HEK293 (cell line): ENCODE results near the gene BID.

Experiments used
- CTCF ChIA-PET: fragments of 350-600 bp; formaldehyde crosslinking; extraction: SDS; loops from one replicate; lab custom pipeline; 2021; ENCODE audit warnings: antibody characterized with exemption; lab: Yijun Ruan, JAX
- POLR2A ChIA-PET: fragments of 300-600 bp; formaldehyde crosslinking; extraction: SDS; loops from one replicate; lab custom pipeline; 2020; ENCODE audit warnings: antibody characterized with exemption, inconsistent platforms; lab: Yijun Ruan, JAX
- H3K27ac ChIP-seq: fragments of 200-500 bp; sonication (Bioruptor generic); 2 replicates; pipeline ENCODE4 v1.5.1; 2014; ENCODE audit warnings: low read depth, low read length, control low read depth, inconsistent platforms; ENCODE audit errors: extremely low read depth
- H3K36me3 ChIP-seq, 2 experiments: fragments of 200-500 bp in 1 of 2; sonication (Bioruptor generic) in 1 of 2; 1 replicate in 1 of 2; 2 replicates in 1 of 2; pipeline ENCODE4 v1.5.1; 2014 to 2017; ENCODE audit warnings: inconsistent platforms in 2 of 2, low read length in 2 of 2; ENCODE audit not compliant: control insufficient read depth in 2 of 2, insufficient read depth in 1 of 2
- H3K4me1 ChIP-seq: fragments of 200-500 bp; sonication (Bioruptor generic); 2 replicates; pipeline ENCODE4 v1.5.1; 2014; ENCODE audit warnings: mild to moderate bottlenecking, low read length, inconsistent platforms; ENCODE audit not compliant: control insufficient read depth, insufficient read depth
- H3K4me3 ChIP-seq: 2 replicates; pipeline ENCODE4 v1.5.1; 2011; ENCODE audit warnings: low read depth, mild to moderate bottlenecking, control low read depth, low read length, moderate library complexity
- H3K9me3 ChIP-seq: fragments of 200-500 bp; sonication (Bioruptor generic); 2 replicates; pipeline ENCODE4 v1.5.1; 2014; ENCODE audit warnings: low read depth, low read length, inconsistent platforms; ENCODE audit not compliant: control insufficient read depth, insufficient read depth
- BCL6B ChIP-seq: fragments of 450-650 bp; formaldehyde crosslinking; IDR thresholded peaks from 2 replicates; pipeline ENCODE4 v1.5.1; 2017; ENCODE audit warnings: missing biosample characterization, missing genetic modification characterization
- KLF1 ChIP-seq: fragments of 450-650 bp; formaldehyde crosslinking; IDR thresholded peaks from 2 replicates; pipeline ENCODE4 v1.5.1; 2016; ENCODE audit warnings: missing biosample characterization, missing genetic modification characterization
- KLF7 ChIP-seq: fragments of 450-650 bp; formaldehyde crosslinking; IDR thresholded peaks from 2 replicates; pipeline ENCODE4 v1.5.1; 2016; ENCODE audit warnings: missing biosample characterization, missing genetic modification characterization, borderline replicate concordance
- OSR2 ChIP-seq: fragments of 450-650 bp; formaldehyde crosslinking; IDR thresholded peaks from 2 replicates; pipeline ENCODE4 v1.5.1; 2016; ENCODE audit warnings: missing biosample characterization, missing genetic modification characterization
- SALL2 ChIP-seq: fragments of 450-650 bp; formaldehyde crosslinking; IDR thresholded peaks from 2 replicates; pipeline ENCODE4 v1.5.0; 2017; ENCODE audit warnings: missing biosample characterization, mild to moderate bottlenecking, missing genetic modification characterization, borderline replicate concordance
- WT1 ChIP-seq: fragments of 450-650 bp; formaldehyde crosslinking; IDR thresholded peaks from 2 replicates; pipeline ENCODE4 v1.5.1; 2016; ENCODE audit warnings: missing biosample characterization, missing genetic modification characterization
- YY1 ChIP-seq: fragments of 450-650 bp; formaldehyde crosslinking; IDR thresholded peaks from 2 replicates; pipeline ENCODE4 v1.5.1; 2018; ENCODE audit warnings: missing biosample characterization, missing genetic modification characterization
- ZBTB11 ChIP-seq: fragments of 450-650 bp; formaldehyde crosslinking; conservative IDR thresholded peaks from 2 replicates; pipeline ENCODE4 v1.5.1; 2016; ENCODE audit warnings: low read depth, missing biosample characterization, missing genetic modification characterization
- ZBTB26 ChIP-seq: fragments of 450-650 bp; formaldehyde crosslinking; optimal IDR thresholded peaks from 2 replicates; pipeline ENCODE3; 2016; ENCODE audit warnings: missing biosample characterization, mild to moderate bottlenecking, missing genetic modification characterization
- ZEB2 ChIP-seq: fragments of 450-650 bp; formaldehyde crosslinking; IDR thresholded peaks from 2 replicates; pipeline ENCODE4 v1.5.1; 2016; ENCODE audit warnings: missing biosample characterization, missing genetic modification characterization
- ZFHX2 ChIP-seq: fragments of 450-650 bp; formaldehyde crosslinking; conservative IDR thresholded peaks from 2 replicates; pipeline ENCODE4 v1.5.1; 2016; ENCODE audit warnings: missing biosample characterization, missing genetic modification characterization
- ZNF169 ChIP-seq: fragments of 450-650 bp; formaldehyde crosslinking; IDR thresholded peaks from 2 replicates; pipeline ENCODE4 v1.5.1; 2016; ENCODE audit warnings: missing biosample characterization, missing genetic modification characterization
- ZNF18 ChIP-seq: fragments of 450-650 bp; formaldehyde crosslinking; IDR thresholded peaks from 2 replicates; pipeline ENCODE4 v1.5.1; 2016; ENCODE audit warnings: missing biosample characterization, missing genetic modification characterization
- ZNF184 ChIP-seq: fragments of 450-650 bp; IDR thresholded peaks from 2 replicates; pipeline ENCODE4 v1.5.1; 2018; ENCODE audit warnings: missing biosample characterization, mild to moderate bottlenecking, missing genetic modification characterization
- ZNF19 ChIP-seq: fragments of 450-650 bp; formaldehyde crosslinking; IDR thresholded peaks from 2 replicates; pipeline ENCODE4; 2016; ENCODE audit warnings: missing biosample characterization, missing genetic modification characterization, low read depth
- ZNF214 ChIP-seq: fragments of 450-650 bp; formaldehyde crosslinking; IDR thresholded peaks from 2 replicates; pipeline ENCODE4 v1.5.1; 2017; ENCODE audit warnings: missing biosample characterization, mild to moderate bottlenecking, missing genetic modification characterization, borderline replicate concordance
- ZNF26 ChIP-seq: fragments of 450-650 bp; formaldehyde crosslinking; IDR thresholded peaks from 2 replicates; pipeline ENCODE4 v1.5.1; 2016; ENCODE audit warnings: missing biosample characterization, missing genetic modification characterization
- ZNF266 ChIP-seq: fragments of 450-650 bp; formaldehyde crosslinking; IDR thresholded peaks from 2 replicates; pipeline ENCODE4 v1.5.1; 2016; ENCODE audit warnings: missing biosample characterization, missing genetic modification characterization, low read depth
- ZNF280D ChIP-seq: fragments of 450-650 bp; formaldehyde crosslinking; IDR thresholded peaks from 2 replicates; pipeline ENCODE4 v1.5.1; 2016; ENCODE audit warnings: missing biosample characterization, missing genetic modification characterization
- ZNF350 ChIP-seq: fragments of 450-650 bp; formaldehyde crosslinking; IDR thresholded peaks from 2 replicates; pipeline ENCODE4 v1.5.0; 2017; ENCODE audit warnings: missing biosample characterization, mild to moderate bottlenecking, missing genetic modification characterization
- ZNF473 ChIP-seq: fragments of 450-650 bp; formaldehyde crosslinking; IDR thresholded peaks from 2 replicates; pipeline ENCODE4 v1.5.1; 2017; ENCODE audit warnings: missing biosample characterization, missing genetic modification characterization
- ZNF585B ChIP-seq: fragments of 450-650 bp; formaldehyde crosslinking; IDR thresholded peaks from 2 replicates; pipeline ENCODE4 v1.5.1; 2016; ENCODE audit warnings: missing biosample characterization, missing genetic modification characterization
- ZNF596 ChIP-seq: fragments of 450-650 bp; IDR thresholded peaks from 2 replicates; pipeline ENCODE4 v1.5.0; 2018; ENCODE audit warnings: missing biosample characterization, mild to moderate bottlenecking, missing genetic modification characterization, moderate library complexity
- ZNF623 ChIP-seq: fragments of 450-650 bp; formaldehyde crosslinking; IDR thresholded peaks from 2 replicates; pipeline ENCODE4 v1.5.1; 2016; ENCODE audit warnings: missing biosample characterization, missing genetic modification characterization

BID gene

GRCh38 chr22:17817079-17817478 is 42.8 kb upstream of the BID start:
- H3K4me1 ChIP-seq = no peaks in the 10 kb centered on the region
- TF ChIP-seq ZBTB26 = no peak
- TF ChIP-seq ZNF18 (tag by site-specific recombination) = no peak
- no peak for TF ChIP-seq ZNF280D (tag by site-specific recombination)
- no peak for TF ChIP-seq ZEB2 (tag by site-specific recombination)
- TF ChIP-seq ZBTB11 (tag by site-specific recombination) = no peak
- TF ChIP-seq SALL2 (tag by site-specific recombination) = no peak
- TF ChIP-seq OSR2 (tag by site-specific recombination) = no peak
- TF ChIP-seq ZNF585B = no peak
- no peak for TF ChIP-seq YY1 (tag by site-specific recombination)
- no peak for TF ChIP-seq ZNF266
- TF ChIP-seq, all 188 proteins: peak for 0
- ChIA-PET POLR2A (no interaction called here), CTCF (interaction anchor here (0.6 to 2.2 kb wide), 2 partner anchors 206 to 259 kb away, joined by 3 to 6 read pairs; no protein-coding TSS in a partner anchor)
- Histone ChIP-seq H3K36me3 (peaks cover 5 to 69% of the 10 kb centered on the region in 2 experiments; a peak in 2 of 3 replicates), H3K4me3 (no peak overlapping the region), H3K9me3 (no peaks in the 10 kb centered on the region), H3K27ac (no peak overlapping the region)

GRCh38 chr22:17816649-17817048 is 42.4 kb upstream of the BID start:
- ChIA-PET CTCF (interaction anchor here (0.6 to 2.2 kb wide), 3 partner anchors 75 to 260 kb away, joined by 3 to 6 read pairs (median 3); no protein-coding TSS in a partner anchor), POLR2A (no interaction called here)
- Histone ChIP-seq H3K4me1 (no peaks in the 10 kb centered on the region), H3K36me3 (peaks cover 5 to 68% of the 10 kb centered on the region in 2 experiments; a peak in 2 of 3 replicates), H3K27ac (no peak overlapping the region), H3K4me3 (no peak overlapping the region), H3K9me3 (no peaks in the 10 kb centered on the region)
- no peak for TF ChIP-seq ZNF214 (tag by site-specific recombination)
- no peak for TF ChIP-seq ZNF350 (tag by site-specific recombination)
- TF ChIP-seq ZNF473 (tag by site-specific recombination) = no peak
- no peak for TF ChIP-seq ZNF623 (tag by site-specific recombination)
- no peak for TF ChIP-seq WT1 (tag by site-specific recombination)
- no peak for TF ChIP-seq ZNF26 (tag by site-specific recombination)
- no peak for TF ChIP-seq KLF7 (tag by site-specific recombination)
- TF ChIP-seq ZNF19 (tag by site-specific recombination) = no peak
- no peak for TF ChIP-seq ZNF169 (tag by site-specific recombination)
- TF ChIP-seq ZNF596 (tag by site-specific recombination) = no peak
- no peak for TF ChIP-seq ZFHX2 (tag by site-specific recombination)
- no peak for TF ChIP-seq BCL6B (tag by site-specific recombination)
- no peak for TF ChIP-seq KLF1 (tag by site-specific recombination)
- TF ChIP-seq ZNF184 (tag by site-specific recombination) = no peak
